ENCODE data around the gene SYNJ1.
"Not testable (repeated sequence)": the region's sequence is repeated elsewhere in the genome, so short reads cannot be mapped to it uniquely, and the experiment has no call there.

The SYNJ1 gene, protein sequence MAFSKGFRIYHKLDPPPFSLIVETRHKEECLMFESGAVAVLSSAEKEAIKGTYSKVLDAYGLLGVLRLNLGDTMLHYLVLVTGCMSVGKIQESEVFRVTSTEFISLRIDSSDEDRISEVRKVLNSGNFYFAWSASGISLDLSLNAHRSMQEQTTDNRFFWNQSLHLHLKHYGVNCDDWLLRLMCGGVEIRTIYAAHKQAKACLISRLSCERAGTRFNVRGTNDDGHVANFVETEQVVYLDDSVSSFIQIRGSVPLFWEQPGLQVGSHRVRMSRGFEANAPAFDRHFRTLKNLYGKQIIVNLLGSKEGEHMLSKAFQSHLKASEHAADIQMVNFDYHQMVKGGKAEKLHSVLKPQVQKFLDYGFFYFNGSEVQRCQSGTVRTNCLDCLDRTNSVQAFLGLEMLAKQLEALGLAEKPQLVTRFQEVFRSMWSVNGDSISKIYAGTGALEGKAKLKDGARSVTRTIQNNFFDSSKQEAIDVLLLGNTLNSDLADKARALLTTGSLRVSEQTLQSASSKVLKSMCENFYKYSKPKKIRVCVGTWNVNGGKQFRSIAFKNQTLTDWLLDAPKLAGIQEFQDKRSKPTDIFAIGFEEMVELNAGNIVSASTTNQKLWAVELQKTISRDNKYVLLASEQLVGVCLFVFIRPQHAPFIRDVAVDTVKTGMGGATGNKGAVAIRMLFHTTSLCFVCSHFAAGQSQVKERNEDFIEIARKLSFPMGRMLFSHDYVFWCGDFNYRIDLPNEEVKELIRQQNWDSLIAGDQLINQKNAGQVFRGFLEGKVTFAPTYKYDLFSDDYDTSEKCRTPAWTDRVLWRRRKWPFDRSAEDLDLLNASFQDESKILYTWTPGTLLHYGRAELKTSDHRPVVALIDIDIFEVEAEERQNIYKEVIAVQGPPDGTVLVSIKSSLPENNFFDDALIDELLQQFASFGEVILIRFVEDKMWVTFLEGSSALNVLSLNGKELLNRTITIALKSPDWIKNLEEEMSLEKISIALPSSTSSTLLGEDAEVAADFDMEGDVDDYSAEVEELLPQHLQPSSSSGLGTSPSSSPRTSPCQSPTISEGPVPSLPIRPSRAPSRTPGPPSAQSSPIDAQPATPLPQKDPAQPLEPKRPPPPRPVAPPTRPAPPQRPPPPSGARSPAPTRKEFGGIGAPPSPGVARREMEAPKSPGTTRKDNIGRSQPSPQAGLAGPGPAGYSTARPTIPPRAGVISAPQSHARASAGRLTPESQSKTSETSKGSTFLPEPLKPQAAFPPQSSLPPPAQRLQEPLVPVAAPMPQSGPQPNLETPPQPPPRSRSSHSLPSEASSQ (N-terminal part only)

GRCh38 chr21:32727687-32728455 is at the start of gene SYNJ1:
Gene SYNJ1 (minus strand): TSS chr21:32728013. CDS start chr21:32726895, 1,118 bp downstream.
- peak; percentile 70 for DNase-seq

- DNase-seq = no peak
These were observed 49.5 kb upstream of the SYNJ1 start for GRCh38 chr21:32777269-32777668.

- no peak for DNase-seq
These were observed 48.9 kb upstream of the SYNJ1 start for GRCh38 chr21:32776743-32777142.

DNA sequence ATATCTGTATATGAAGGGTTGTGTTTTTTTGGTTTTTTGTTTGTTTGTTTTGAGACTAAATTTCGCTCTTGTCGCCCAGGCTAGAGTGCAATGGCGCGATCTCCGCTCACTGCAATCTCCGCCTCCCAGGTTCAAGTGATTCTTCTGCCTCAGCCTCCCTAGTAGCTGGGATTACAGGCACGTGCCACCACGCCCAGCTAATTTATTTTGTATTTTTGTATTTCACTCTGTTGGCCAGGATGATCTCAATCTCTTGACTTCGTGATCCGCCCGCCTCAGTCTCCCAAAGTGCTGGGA is 45.2 kb upstream of the SYNJ1 start:
- not testable (repeated sequence) for DNase-seq

DNA sequence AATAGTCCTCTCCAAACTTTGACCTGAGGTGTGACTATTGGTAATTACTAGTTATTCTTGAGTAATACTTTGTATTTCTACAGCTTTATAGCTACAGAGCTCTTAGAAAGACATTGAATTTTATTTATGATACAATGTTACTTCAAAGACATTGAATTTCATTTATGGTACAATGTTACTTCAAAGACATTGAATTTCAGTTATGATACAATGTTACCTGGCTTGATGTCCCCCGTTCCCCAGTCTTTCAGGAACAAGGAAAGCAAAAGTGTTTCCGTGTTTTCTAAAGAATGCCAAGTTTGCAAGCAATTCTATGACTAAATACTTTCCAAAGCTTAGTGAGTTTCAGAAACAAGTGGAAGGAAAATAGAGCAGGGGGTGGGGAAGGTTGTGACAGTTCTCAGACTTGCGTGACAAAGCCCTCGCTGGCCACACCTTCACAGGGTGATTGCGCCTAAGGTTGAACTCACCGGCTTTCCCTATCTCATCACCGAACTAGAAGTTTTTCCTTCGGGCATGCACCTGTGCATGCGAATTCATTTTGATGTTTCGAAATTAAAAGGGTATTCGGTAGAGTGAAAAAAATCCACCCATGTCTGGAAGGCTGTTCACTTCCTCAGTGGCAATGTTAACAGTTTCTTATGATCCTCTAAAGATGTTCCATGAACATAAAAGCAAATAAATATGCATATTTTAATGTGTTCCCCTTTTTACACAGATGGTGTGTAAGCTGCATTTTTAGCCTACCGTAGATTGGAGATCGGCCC is 44.7 kb upstream of the SYNJ1 start:
- DNase-seq = no peak

- DNase-seq = no peak
These were observed 43.2 kb upstream of the SYNJ1 start for GRCh38 chr21:32770871-32771523.

GRCh38 chr21:32768530-32768929 is 40.7 kb upstream of the SYNJ1 start:
- no peak for DNase-seq

DNA sequence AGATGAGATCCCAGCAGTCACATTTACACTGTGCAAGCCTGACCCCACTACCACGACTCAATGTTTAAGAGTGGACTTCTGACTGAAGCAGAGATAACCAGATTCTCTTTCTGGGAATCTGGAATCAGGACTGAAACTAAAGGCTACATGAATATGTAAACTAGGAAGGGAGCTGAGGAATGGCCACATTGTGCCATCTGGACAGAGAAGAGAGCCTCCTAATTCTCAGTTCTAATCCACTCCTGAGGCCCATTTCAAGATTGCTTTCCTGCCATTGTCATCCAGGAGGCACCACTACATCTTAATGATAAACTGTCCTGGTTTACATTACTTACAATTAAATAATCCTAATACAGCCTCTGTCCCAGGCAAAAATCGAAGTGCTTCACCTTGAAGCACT is 37.2 kb upstream of the SYNJ1 start:
- no peak for DNase-seq

GRCh38 chr21:32764186-32764585 is 36.4 kb upstream of the SYNJ1 start:
- no peak for DNase-seq

DNA sequence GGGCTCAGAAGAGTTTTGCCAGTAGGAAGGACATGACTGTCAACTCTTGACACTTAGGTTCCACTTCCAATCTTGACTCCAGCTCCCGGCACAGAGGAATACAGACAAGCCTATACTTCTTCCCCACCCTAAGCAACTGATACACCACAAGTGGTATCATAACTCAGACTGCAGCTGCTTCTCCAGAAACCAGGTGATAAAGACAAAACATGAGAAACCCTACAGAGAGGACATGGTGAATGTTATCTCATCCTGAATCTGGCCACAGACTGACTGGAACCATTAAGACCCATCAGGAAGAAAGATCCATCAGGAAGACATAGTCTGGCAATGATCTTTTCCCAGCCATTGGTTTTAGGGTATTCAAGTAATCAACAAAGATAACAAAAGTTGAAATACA is 30.0 kb upstream of the SYNJ1 start:
- DNase-seq = no peak

DNA sequence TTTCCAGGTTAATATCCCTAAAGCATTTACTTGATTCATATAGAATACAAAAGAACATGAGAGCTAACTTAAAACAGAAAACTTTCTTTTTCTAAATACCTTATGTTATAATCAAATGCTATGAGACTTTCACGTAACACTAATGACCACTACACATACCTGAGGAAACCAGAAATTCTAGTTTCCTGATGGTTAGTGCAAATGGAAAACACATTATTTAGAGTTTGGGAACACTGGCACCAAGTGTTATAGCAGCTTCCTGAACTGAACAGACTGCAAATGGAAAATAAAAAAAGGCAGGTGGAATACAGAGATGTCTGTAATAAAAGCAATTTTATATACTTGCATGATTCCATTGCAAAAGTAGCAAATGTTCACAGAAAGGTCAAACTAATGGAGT is 28.3 kb upstream of the SYNJ1 start:
- DNase-seq = no peak

GRCh38 chr21:32753818-32754585 is 26.2 kb upstream of the SYNJ1 start:
- no peak for DNase-seq

DNA sequence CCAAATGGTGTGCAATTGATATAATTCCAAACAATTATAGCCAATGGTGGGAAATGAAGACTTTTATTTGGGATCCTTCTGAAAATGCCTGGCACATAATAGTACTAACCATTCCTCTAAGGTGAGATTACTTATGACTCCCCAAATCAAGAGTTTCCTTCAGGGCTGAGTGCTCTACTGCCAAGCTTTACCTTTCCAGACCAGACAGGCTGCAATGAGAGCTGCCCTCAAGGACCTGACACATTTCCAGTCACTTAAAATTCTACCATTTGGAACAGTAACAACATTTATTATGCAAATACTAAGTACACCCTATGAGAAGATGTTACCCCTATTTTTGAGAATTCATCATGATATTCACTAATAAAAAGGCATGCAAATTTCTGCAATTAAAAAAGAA is 22.6 kb upstream of the SYNJ1 start:
- DNase-seq = no peak

GRCh38 chr21:32749662-32750061 is 21.8 kb upstream of the SYNJ1 start:
- DNase-seq = no peak

GRCh38 chr21:32748529-32748928 is 20.7 kb upstream of the SYNJ1 start:
- DNase-seq = no peak

DNA sequence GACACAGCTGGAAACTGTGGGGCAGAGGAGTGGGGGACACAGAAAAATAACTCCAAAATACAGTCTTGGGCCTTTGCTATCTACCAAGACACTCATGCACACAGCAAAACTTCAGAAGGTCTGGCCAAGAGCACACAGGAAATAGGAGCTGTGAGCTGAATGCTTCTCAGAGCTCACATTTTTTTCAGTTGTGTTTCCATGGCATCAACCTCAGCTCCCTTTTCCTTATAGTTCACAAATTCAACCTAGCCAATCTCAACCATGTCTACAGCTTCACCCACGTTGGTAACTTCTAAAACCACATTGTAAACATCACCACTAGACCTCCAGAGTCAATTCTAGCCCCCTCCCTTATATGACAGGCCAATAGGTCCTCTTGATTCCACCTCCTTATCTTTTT is 19.6 kb upstream of the SYNJ1 start:
- DNase-seq = no peak

DNA sequence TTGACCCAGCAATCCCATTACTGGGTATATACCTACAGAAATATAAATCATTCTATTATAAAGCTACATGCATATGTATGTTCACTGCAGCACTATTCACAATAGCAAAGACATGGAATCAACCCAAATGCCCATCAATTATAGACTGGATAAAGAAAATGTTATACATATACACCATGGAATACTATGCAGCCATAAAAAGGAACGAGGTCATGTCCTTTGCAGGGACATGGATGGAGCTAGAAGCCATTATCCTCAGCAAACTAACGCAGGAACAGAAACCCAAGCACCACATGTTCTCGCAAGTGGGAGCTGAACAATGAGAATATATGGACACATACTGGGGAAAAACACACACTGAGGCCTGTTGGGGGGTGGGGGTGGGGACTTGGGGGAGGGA is 18.9 kb upstream of the SYNJ1 start:
- DNase-seq = not testable (repeated sequence)

DNA sequence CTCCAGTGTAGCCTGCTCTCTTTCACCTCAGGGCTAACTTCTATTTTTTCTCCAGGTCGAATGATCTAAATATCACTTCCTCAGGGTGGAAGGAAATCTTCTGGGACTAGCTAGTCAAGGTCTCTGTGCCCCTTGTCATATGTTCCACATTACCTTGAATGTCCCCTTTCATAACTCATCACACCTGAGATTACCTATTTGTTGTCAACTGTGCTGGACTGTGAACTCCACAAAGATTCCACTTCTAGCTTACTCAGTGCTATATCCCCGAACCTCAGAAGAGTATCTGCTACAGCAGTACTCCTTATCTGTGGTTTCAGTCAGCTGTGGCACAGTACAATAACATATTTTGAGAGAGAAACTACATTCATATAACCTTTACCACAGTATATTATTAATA is 14.6 kb upstream of the SYNJ1 start:
- DNase-seq = no peak

DNA sequence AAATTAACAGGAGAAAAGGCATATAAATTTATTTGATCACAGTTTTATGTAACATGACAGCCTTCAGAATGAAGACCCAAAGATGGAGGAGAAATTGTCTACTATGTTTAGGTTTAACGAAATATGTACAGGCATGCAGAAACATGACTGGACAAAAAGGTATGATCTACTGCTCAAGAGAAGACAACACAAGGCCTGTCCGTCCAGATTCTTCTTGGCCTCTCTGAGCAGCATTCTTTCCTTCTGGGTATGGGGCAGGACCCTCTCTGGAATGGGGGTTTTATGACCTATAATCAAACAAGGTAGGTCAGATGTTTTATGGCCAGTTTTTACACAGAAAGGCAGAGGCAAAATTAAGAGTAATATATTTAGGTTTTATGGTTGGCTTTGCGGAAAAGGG is 13.5 kb upstream of the SYNJ1 start:
- DNase-seq = no peak

DNA sequence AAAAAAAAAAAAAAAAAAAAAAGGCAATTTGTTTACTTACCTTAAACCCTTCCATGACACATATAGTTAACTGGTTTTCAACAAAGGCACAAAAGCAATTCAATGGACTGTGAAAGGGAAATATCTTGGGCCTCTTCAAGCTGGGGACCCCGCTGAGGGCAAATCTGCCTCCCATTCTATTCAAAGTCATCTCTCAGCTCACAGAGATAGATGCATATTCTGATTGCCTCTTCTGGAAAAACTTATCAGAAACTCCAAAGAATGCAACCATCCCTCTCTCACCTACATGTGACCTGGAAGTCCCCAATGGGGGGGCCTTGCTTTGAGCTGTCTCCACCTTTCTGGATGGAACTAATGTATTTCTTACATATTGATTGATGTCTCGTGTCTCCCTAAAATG is 12.1 kb upstream of the SYNJ1 start:
- no peak for DNase-seq
